Measurements from ENCODE around the gene ITGA5.

DNA sequence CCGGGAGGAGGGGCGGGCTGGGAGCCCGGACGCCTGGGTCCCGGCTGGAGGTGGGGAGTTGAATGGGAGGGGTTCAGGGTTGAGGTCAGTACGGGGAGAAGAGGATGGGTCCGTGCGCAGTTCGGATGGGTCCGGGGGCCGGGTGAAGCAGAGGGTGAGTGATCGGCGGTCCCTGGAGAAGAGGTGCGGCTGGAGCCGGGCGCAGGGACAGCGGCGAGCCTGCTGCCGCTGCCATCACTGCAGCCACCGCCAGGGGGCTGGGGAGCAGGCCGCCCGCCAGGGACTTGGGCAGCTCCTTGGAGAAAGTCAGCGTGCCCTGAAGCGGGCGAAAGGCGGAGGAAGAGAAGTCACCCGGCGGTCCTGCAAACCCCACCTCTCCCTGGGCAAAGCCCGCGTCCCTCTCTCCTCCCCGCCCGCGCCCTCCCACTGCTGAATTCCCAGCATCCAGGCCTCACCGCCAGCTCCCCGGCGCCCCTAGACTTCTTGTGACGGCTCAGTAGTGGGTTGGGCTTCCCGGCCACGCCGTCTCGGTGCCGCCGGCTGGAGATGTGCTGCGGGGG lies 48.8 kb downstream of the ITGA5 start:
- TF ChIP-seq ZBTB1 (CRISPR knock-in tag; IDR thresholded peaks at IDR 0.05; ENCODE audit: borderline replicate concordance): no peak
- TF ChIP-seq, protein P1, sequence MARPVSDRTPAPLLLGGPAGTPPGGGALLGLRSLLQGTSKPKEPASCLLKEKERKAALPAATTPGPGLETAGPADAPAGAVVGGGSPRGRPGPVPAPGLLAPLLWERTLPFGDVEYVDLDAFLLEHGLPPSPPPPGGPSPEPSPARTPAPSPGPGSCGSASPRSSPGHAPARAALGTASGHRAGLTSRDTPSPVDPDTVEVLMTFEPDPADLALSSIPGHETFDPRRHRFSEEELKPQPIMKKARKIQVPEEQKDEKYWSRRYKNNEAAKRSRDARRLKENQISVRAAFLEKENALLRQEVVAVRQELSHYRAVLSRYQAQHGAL (CRISPR knock-in tag; IDR thresholded peaks at IDR 0.05; ENCODE audit: not compliant biosample characterization): no peak
- no peak for TF ChIP-seq MAFK (conservative IDR thresholded peaks at IDR 0.05 in 1 of 2, IDR thresholded peaks at IDR 0.05 in 1 of 2; ENCODE audit: low read length in 2 of 2)
- no peak for TF ChIP-seq POGK (CRISPR knock-in tag; conservative IDR thresholded peaks at IDR 0.05)
- TF ChIP-seq DNMT1 (CRISPR knock-in tag; IDR thresholded peaks at IDR 0.05): no peak
